Uterus (tissue), 2 donors: ENCODE data around the gene KNOP1.

ENCODE experiments used
- CTCF ChIP-seq, 4 experiments: fragments of 200-600 bp in 2 of 4; fragments of 450-650 bp in 2 of 4; sonication (generic) in 2 of 4; IDR thresholded peaks; one replicate each; pipeline ENCODE4 v1.5.1; 2016 to 2019; ENCODE audit warnings: antibody characterized with exemption in 4 of 4, mild to moderate bottlenecking in 2 of 4, moderate library complexity in 1 of 4
- POLR2A ChIP-seq, 2 donors: fragments of 450-650 bp; IDR thresholded peaks; one replicate each; pipeline ENCODE4 v1.6.1; 2016; ENCODE audit warnings: antibody characterized with exemption in 2 of 2, mild to moderate bottlenecking in 1 of 2, moderate library complexity in 1 of 2

- no peak for TF ChIP-seq CTCF (IDR thresholded peaks at IDR 0.05)
- no peak for TF ChIP-seq POLR2A (IDR thresholded peaks at IDR 0.05)
Measured at GRCh38 chr16:19694989-19695388, 23.0 kb downstream of the KNOP1 start.
